ENCODE results near the gene AHCYL2.
"Not testable (repeated sequence)": the region's sequence is repeated elsewhere in the genome, so short reads cannot be mapped to it uniquely, and the experiment has no call there.

AHCYL2 gene

GRCh38 chr7:129401967-129402860, 177.4 kb downstream of the AHCYL2 start:
- Mint-ChIP-seq H3K27ac (no peak overlapping the region), H3K36me3 (ENCODE audit: insufficient read depth) (peaks cover 21% of the 10 kb centered on the region), H3K27me3 (no peaks in the 10 kb centered on the region), H3K4me1 (ENCODE audit: low read depth in 2 of 2) (no peaks in the 10 kb centered on the region), H3K4me3 (no peak overlapping the region), H3K9me3 (no peaks in the 10 kb centered on the region)
- DNase-seq, result no peak
- ATAC-seq (replicated peaks), result no peak

GRCh38 chr7:129405527-129405926, 180.7 kb downstream of the AHCYL2 start:
- Mint-ChIP-seq H3K27ac (no peak overlapping the region), H3K4me3 (no peak overlapping the region), H3K9me3 (no peaks in the 10 kb centered on the region), H3K36me3 (ENCODE audit: insufficient read depth) (peaks cover 9% of the 10 kb centered on the region), H3K27me3 (no peaks in the 10 kb centered on the region), H3K4me1 (ENCODE audit: low read depth in 2 of 2) (no peaks in the 10 kb centered on the region)
- no peak for DNase-seq
- ATAC-seq (replicated peaks), result no peak

- ATAC-seq (replicated peaks); H3K27me3 Mint-ChIP-seq; H3K27ac Mint-ChIP-seq; H3K36me3 Mint-ChIP-seq (ENCODE audit: insufficient read depth); DNase-seq; H3K4me3 Mint-ChIP-seq; H3K9me3 Mint-ChIP-seq; H3K4me1 Mint-ChIP-seq (ENCODE audit: low read depth in 2 of 2): not testable (repeated sequence)
These were observed 185.4 kb downstream of the AHCYL2 start for GRCh38 chr7:129410238-129410637.

- DNase-seq (no peak), ATAC-seq (replicated peaks) (no peak)
- H3K27me3 Mint-ChIP-seq, result no peaks in the 10 kb centered on the region
- no peak overlapping the region for H3K27ac Mint-ChIP-seq
- H3K4me1 Mint-ChIP-seq (ENCODE audit: low read depth in 2 of 2), result no peaks in the 10 kb centered on the region
- H3K36me3 Mint-ChIP-seq (ENCODE audit: insufficient read depth), result peaks cover 9% of the 10 kb centered on the region
- no peak overlapping the region for H3K4me3 Mint-ChIP-seq
- H3K9me3 Mint-ChIP-seq, result no peaks in the 10 kb centered on the region
These were observed 187.7 kb downstream of the AHCYL2 start for GRCh38 chr7:129412501-129412900.

GRCh38 chr7:129417073-129417472, 192.2 kb downstream of the AHCYL2 start:
- Mint-ChIP-seq H3K4me3 (no peak overlapping the region), H3K36me3 (ENCODE audit: insufficient read depth) (peaks cover 6% of the 10 kb centered on the region), H3K4me1 (ENCODE audit: low read depth in 2 of 2) (no peaks in the 10 kb centered on the region), H3K27ac (no peak overlapping the region), H3K9me3 (no peaks in the 10 kb centered on the region), H3K27me3 (no peaks in the 10 kb centered on the region)
- ATAC-seq (replicated peaks) (no peak), DNase-seq (no peak)

GRCh38 chr7:129421717-129422250, 197.0 kb downstream of the AHCYL2 start:
- Mint-ChIP-seq H3K27ac (no peak overlapping the region), H3K27me3 (no peaks in the 10 kb centered on the region), H3K9me3 (no peaks in the 10 kb centered on the region), H3K4me1 (ENCODE audit: low read depth in 2 of 2) (no peaks in the 10 kb centered on the region), H3K4me3 (no peak overlapping the region), H3K36me3 (ENCODE audit: insufficient read depth) (peaks cover 9% of the 10 kb centered on the region)
- DNase-seq (no peak), ATAC-seq (replicated peaks) (no peak)

GRCh38 chr7:129422727-129423126, 197.9 kb downstream of the AHCYL2 start:
- Mint-ChIP-seq H3K36me3 (ENCODE audit: insufficient read depth) (peaks cover 9% of the 10 kb centered on the region), H3K9me3 (no peaks in the 10 kb centered on the region)
- no peak for ATAC-seq (replicated peaks)

GRCh38 chr7:129423700-129424410, 199.0 kb downstream of the AHCYL2 start:
- Mint-ChIP-seq H3K4me3 (no peak overlapping the region), H3K36me3 (ENCODE audit: insufficient read depth) (peaks cover 5% of the 10 kb centered on the region), H3K9me3 (no peaks in the 10 kb centered on the region), H3K27me3 (no peaks in the 10 kb centered on the region), H3K4me1 (ENCODE audit: low read depth in 2 of 2) (no peaks in the 10 kb centered on the region), H3K27ac (no peak overlapping the region)
- DNase-seq (no peak), ATAC-seq (replicated peaks) (no peak)

More at GRCh38 chr7:129422727-129423126, 197.9 kb downstream of the AHCYL2 start:
- H3K27ac Mint-ChIP-seq, result no peak overlapping the region
- no peaks in the 10 kb centered on the region for H3K27me3 Mint-ChIP-seq
- H3K4me3 Mint-ChIP-seq, result no peak overlapping the region
- DNase-seq, result no peak
- no peaks in the 10 kb centered on the region for H3K4me1 Mint-ChIP-seq (ENCODE audit: low read depth in 2 of 2)

- peaks cover 5% of the 10 kb centered on the region for H3K36me3 Mint-ChIP-seq (ENCODE audit: insufficient read depth)
- ATAC-seq (replicated peaks) (no peak), DNase-seq (no peak)
- H3K4me1 Mint-ChIP-seq (ENCODE audit: low read depth in 2 of 2), result no peaks in the 10 kb centered on the region
- no peaks in the 10 kb centered on the region for H3K9me3 Mint-ChIP-seq
- H3K27ac Mint-ChIP-seq, result no peak overlapping the region
- H3K4me3 Mint-ChIP-seq, result no peak overlapping the region
- no peaks in the 10 kb centered on the region for H3K27me3 Mint-ChIP-seq
These were observed 201.7 kb downstream of the AHCYL2 start for GRCh38 chr7:129426482-129426881.

- no peaks in the 10 kb centered on the region for H3K9me3 Mint-ChIP-seq
These were observed 202.8 kb downstream of the AHCYL2 start for GRCh38 chr7:129427526-129428045.

GRCh38 chr7:129431911-129432643, 207.2 kb downstream of the AHCYL2 start:
- Mint-ChIP-seq H3K4me1 (ENCODE audit: low read depth in 2 of 2) (peaks cover 16% of the 10 kb centered on the region in 2 donors), H3K27ac (no peak overlapping the region), H3K9me3 (no peaks in the 10 kb centered on the region), H3K4me3 (no peak overlapping the region), H3K36me3 (ENCODE audit: insufficient read depth) (peaks cover 6% of the 10 kb centered on the region), H3K27me3 (peaks cover 19 to 37% of the 10 kb centered on the region in 2 donors)
- no peak for DNase-seq
- ATAC-seq (replicated peaks), result no peak

More at GRCh38 chr7:129427526-129428045, 202.8 kb downstream of the AHCYL2 start:
- ATAC-seq (replicated peaks), result no peak
- DNase-seq, result no peak
- no peak overlapping the region for H3K4me3 Mint-ChIP-seq
- no peak overlapping the region for H3K27ac Mint-ChIP-seq
- no peaks in the 10 kb centered on the region for H3K4me1 Mint-ChIP-seq (ENCODE audit: low read depth in 2 of 2)
- peaks cover 2 to 4% of the 10 kb centered on the region in 2 donors for H3K27me3 Mint-ChIP-seq
- H3K36me3 Mint-ChIP-seq (ENCODE audit: insufficient read depth), result peaks cover 5% of the 10 kb centered on the region

- H3K27me3 Mint-ChIP-seq, result peaks cover 19 to 37% of the 10 kb centered on the region in 2 donors
- peaks cover 6% of the 10 kb centered on the region for H3K36me3 Mint-ChIP-seq (ENCODE audit: insufficient read depth)
- peak within 1 kb of the TSS in 1 of 2 donors; percentile 26 for H3K27ac Mint-ChIP-seq
- DNase-seq, result peak; percentile 85 to 87 (median 86)
- no peaks in the 10 kb centered on the region for H3K9me3 Mint-ChIP-seq
- H3K4me1 Mint-ChIP-seq (ENCODE audit: low read depth in 2 of 2), result peaks cover 16% of the 10 kb centered on the region in 2 donors
- ATAC-seq (replicated peaks), result peak; percentile 93
- peak within 1 kb of the TSS; percentile 94 to 96 for H3K4me3 Mint-ChIP-seq
These were observed 209.2 kb downstream of the AHCYL2 start, which contains the start of gene STRIP2 for GRCh38 chr7:129433847-129434674. Gene STRIP2, plus strand, starts transcription at chr7:129434432. Its CDS starts 41 bp downstream, at chr7:129434473.
